Cardiac muscle cell (in vitro differentiated cells and primary cell): ENCODE results near the gene DUSP3. TPM values are rescaled to one million over a fixed set of nuclear protein-coding genes. Genes with fewer than 3 reads are reported as not detected.

ENCODE experiments used
- DNase-seq, 2 donors: peaks; one replicate each; pipeline versions ENCODE4 v3.0.0 to v3.0.0-alpha.2; 2010 to 2017; ENCODE audit warnings: low read depth in 1 of 2, low spot score in 1 of 2
- H3K27ac ChIP-seq: fragments of 200-600 bp; sonication (generic); 2 replicates; pipeline ENCODE4 v1.5.1; 2016
- H3K27me3 ChIP-seq: fragments of 200-600 bp; sonication (generic); 2 replicates; pipeline ENCODE4 v1.6.0; 2016; ENCODE audit warnings: control low read depth
- H3K36me3 ChIP-seq: fragments of 200-600 bp; sonication (generic); 2 replicates; pipeline ENCODE4 v1.5.1; 2016; ENCODE audit warnings: control low read depth
- H3K4me1 ChIP-seq: fragments of 200-600 bp; sonication (generic); 2 replicates; pipeline ENCODE4 v1.8.1; 2017; ENCODE audit warnings: low read depth, mild to moderate bottlenecking, mixed run types
- H3K4me3 ChIP-seq: fragments of 200-600 bp; sonication (generic); 2 replicates; pipeline ENCODE4 v1.5.1; 2016; ENCODE audit warnings: mild to moderate bottlenecking
- H3K9me3 ChIP-seq: fragments of 200-600 bp; sonication (generic); 2 replicates; pipeline ENCODE4 v1.5.1; 2017; ENCODE audit warnings: low read depth, mild to moderate bottlenecking, control low read depth
- polyA plus RNA-seq: library from polyadenylated mRNA; unstranded; fragments of >200 nt; fragmentation: Nextera tagmentation; extraction: Ambion mirVana; gene quantifications from 2 replicates; pipeline ENCODE4 v1.2.1, GENCODE V29; 2016
- total RNA-seq: library from RNA; depleted of rRNA; stranded (reverse); fragments of >200 nt; gene quantifications from 2 replicates; pipeline ENCODE4 v1.2.3, GENCODE V29; 2016
- TF ChIP-seq, protein P1 (sequence below): IDR thresholded peaks from 2 replicates; pipeline ENCODE4 v1.5.1; 2012; ENCODE audit warnings: low read depth, mild to moderate bottlenecking, low read length

Gene DUSP3
- total and polyA plus RNA-seq, 2 experiments from 2014 or later, result 58.7 to 66.2 TPM

DNA sequence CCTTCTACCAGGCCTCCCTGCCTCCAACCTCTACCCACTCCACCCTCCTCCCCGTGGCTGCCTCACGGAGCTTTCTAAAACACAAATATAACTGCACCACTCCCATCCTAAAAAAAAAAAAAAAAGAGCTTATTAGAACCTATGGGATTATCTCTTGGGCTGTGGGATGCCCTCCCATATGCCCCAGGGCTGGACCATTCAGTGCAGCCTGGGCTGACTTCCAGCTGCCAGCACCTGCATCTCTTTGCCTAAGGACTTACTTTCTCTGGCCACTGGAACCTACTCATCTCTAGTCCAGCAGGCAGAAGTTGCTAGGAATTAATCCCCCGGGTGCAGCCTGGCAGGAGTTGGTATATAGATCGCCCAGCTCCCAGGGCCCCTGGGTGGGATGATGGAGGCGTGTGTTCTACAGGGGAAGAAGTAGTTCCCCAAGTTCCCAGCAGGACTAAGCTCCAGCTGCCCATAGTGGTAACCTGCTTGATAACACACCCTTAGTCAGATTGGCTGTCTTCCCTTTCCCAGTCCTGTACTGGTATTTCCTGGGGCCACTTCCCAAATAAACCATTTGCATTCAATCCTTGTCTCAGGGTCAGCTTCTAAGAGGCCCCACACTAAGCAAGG, 43.9 kb upstream of the DUSP3 start:
- no peaks in the 10 kb centered on the region for H3K9me3 ChIP-seq
- no peaks in the 10 kb centered on the region for H3K27me3 ChIP-seq
- H3K36me3 ChIP-seq, result no peaks in the 10 kb centered on the region
- TF ChIP-seq, protein P1, sequence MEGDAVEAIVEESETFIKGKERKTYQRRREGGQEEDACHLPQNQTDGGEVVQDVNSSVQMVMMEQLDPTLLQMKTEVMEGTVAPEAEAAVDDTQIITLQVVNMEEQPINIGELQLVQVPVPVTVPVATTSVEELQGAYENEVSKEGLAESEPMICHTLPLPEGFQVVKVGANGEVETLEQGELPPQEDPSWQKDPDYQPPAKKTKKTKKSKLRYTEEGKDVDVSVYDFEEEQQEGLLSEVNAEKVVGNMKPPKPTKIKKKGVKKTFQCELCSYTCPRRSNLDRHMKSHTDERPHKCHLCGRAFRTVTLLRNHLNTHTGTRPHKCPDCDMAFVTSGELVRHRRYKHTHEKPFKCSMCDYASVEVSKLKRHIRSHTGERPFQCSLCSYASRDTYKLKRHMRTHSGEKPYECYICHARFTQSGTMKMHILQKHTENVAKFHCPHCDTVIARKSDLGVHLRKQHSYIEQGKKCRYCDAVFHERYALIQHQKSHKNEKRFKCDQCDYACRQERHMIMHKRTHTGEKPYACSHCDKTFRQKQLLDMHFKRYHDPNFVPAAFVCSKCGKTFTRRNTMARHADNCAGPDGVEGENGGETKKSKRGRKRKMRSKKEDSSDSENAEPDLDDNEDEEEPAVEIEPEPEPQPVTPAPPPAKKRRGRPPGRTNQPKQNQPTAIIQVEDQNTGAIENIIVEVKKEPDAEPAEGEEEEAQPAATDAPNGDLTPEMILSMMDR, result no peak
- H3K4me3 ChIP-seq, result no peak overlapping the region
- DNase-seq, result peak in 1 of 2 donors; percentile 61
- no peak overlapping the region for H3K27ac ChIP-seq
- peaks cover 3% of the 10 kb centered on the region for H3K4me1 ChIP-seq

DNA sequence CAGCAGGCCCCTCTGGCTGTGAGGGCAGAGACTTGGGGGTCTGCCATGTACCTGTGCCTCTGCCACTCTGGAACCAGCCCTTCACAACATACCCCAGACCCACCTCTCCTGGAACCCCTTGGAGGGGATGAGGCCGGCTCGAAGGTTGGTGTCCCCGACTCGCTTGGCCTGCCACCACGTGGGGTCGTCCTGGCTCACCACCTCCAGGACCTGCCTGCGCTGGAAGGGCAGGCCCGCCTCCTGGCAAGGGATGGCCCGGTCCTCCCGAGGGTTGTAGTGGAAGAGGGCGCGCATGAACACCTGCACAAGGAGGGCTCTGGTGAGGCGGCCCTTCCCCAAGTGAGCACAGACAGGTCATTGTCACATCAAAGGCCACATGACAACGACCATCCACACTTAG, 42.0 kb upstream of the DUSP3 start:
- H3K27me3 ChIP-seq, result no peaks in the 10 kb centered on the region
- TF ChIP-seq, protein P1, result no peak
- H3K9me3 ChIP-seq, result no peaks in the 10 kb centered on the region
- no peak overlapping the region for H3K27ac ChIP-seq
- DNase-seq, result no peak
- no peaks in the 10 kb centered on the region for H3K36me3 ChIP-seq
- no peak overlapping the region for H3K4me3 ChIP-seq
- peaks cover 16% of the 10 kb centered on the region for H3K4me1 ChIP-seq

DNA sequence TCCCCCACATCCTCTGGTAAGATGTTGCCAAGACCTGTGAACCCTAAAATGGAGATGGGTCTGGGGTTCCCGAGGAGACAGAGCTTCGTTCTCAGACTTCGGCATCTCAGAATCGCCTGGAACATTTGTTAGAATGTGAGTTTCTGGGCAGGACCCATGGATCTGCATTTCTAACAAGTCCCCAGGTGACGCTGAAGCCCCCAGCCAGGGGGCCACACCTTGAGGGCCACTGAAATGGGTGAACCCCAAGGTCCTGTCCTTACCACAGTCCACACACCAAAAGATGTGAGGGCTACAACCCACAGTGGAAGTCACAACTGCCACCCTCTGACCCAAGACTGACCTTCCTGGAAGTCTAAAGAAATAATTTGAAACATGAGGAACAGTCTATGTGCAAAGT, 40.2 kb upstream of the DUSP3 start:
- TF ChIP-seq, protein P1, result no peak
- Histone ChIP-seq H3K36me3 (no peaks in the 10 kb centered on the region), H3K4me1 (peaks cover 16% of the 10 kb centered on the region), H3K27me3 (no peaks in the 10 kb centered on the region), H3K4me3 (no peak overlapping the region), H3K27ac (no peak overlapping the region), H3K9me3 (no peaks in the 10 kb centered on the region)
- DNase-seq, result no peak

DNA sequence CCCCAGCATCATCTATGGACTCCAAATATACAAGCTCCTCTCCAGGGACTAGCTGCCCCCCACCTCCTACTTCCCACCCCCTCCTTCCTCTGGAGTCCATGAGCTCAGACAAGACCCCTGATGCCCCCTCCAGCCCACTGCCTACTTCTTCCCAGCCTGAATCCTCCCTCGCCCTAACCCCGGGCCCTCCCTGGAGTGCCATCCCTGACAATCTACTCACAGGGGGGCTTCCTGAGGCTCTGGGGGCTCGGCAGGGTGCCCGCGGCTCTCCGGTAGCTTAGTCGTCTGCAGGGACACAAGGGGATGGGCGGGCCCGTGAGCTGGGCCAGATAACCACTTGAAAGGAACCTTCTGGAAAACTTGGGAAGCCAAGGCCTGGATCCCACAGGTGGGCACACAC, 39.0 kb upstream of the DUSP3 start:
- TF ChIP-seq, protein P1, result no peak
- H3K4me3 ChIP-seq, result no peak overlapping the region
- no peak overlapping the region for H3K27ac ChIP-seq
- H3K4me1 ChIP-seq, result peaks cover 16% of the 10 kb centered on the region
- H3K27me3 ChIP-seq, result no peaks in the 10 kb centered on the region
- H3K36me3 ChIP-seq, result no peaks in the 10 kb centered on the region
- no peak for DNase-seq
- H3K9me3 ChIP-seq, result no peaks in the 10 kb centered on the region

DNA sequence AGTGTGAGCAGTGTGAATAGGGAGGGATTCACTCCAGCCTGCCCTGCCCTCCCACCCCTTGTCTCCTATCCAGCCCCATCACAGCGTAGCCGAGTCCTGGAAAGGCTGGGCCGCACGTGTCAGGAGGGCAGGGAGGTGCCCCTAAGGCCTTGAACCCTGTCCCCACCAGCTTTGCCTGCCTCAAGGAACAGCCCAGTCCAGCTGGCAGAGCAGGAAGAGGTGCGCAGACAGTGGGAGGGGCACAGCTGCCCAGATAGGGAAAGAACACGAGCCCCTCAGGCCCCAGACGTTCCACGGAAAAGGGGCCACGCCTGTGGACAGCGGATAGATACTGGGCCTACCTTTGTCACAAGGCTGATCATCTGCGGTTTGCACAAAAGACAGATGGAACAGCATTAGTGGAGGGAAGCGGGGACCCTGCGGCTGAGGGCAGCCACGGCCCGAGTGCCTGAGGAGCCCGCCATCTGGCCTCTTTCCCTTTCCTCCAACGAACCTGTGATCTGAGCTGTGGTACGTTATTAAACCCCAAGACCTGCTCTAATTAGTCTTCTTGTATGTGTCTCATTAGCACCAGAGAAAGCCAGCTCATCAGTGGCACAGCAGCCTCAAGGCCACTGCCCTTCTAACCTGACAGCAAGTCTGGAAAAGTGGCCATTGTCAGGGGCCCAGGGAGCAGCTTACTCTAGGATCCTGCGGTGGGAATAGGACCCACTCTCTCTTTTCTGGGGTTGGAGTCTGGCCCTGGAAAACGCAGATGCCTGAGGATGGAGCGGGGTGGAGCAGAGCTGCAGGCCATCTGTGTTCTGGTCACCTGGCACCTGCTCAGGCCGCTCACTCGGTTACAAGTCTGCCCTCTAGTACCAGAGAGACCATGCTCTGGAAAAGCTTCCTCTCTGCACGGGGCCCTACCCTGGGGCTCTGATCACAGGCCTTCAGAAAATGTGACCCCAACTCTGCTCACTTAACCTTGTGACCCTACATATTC, 37.9 kb upstream of the DUSP3 start:
- no peak for DNase-seq
- Histone ChIP-seq H3K27me3 (no peaks in the 10 kb centered on the region), H3K4me3 (no peak overlapping the region), H3K9me3 (no peaks in the 10 kb centered on the region), H3K27ac (peak overlapping the region; percentile 63), H3K36me3 (no peaks in the 10 kb centered on the region), H3K4me1 (peaks cover 16% of the 10 kb centered on the region)
- TF ChIP-seq, protein P1, result no peak
